ENCODE measurements around the gene CRB1.

DNA sequence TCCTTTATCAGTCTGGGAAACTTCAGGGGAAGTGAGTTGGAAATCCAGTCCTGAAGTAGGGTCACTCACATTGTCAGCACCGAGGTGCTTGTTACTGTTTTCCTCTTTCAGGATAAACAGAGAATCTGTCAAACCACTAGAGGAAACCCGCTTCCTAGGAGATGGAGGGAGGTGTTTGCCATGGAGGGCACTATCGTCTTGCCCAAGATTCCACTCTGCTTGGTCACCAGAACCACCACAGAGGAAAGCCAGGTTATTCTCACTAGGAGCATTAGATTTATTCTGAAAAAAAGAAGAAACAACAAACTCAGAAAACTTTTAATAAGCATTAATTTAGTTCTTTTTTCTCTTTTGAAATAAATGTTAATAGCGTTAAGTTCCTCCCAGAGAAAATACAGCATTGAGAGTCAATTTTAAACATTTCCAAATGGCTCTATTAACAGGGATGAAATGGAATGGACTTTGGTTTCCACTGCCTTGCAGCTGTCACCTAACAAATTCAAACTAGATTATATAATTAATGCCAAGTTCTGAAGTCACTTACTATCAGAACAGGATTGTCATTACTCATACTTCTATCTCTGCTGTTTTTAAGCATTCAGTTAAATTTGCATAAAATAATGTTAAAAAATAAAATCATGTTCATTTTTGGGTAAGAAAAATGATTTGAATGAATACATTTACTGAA is 242.8 kb downstream of the CRB1 start:
- TF ChIP-seq POLR2AphosphoS5 (IDR thresholded peaks at IDR 0.05; ENCODE audit: control insufficient read depth, insufficient read depth, low read depth, low read length) (no peak), NCOA6 (IDR thresholded peaks at IDR 0.05) (no peak), LARP7 (IDR thresholded peaks at IDR 0.05) (no peak), MYC (IDR thresholded peaks at IDR 0.05; ENCODE audit: low read depth, low read length) (no peak), MYC (CRISPR knock-in tag; IDR thresholded peaks at IDR 0.05; ENCODE audit: borderline replicate concordance, low read depth) (no peak), CBFB (CRISPR knock-in tag; IDR thresholded peaks at IDR 0.05) (no peak), POLR2A (conservative IDR thresholded peaks at IDR 0.05) (no peak), ZNF644 (tag; IDR thresholded peaks at IDR 0.05; ENCODE audit: low read depth) (no peak), EGR1 (conservative IDR thresholded peaks at IDR 0.05) (no peak), ELF2 (CRISPR knock-in tag; IDR thresholded peaks at IDR 0.05) (no peak), ZNF3 (CRISPR knock-in tag; IDR thresholded peaks at IDR 0.05) (no peak)
- TF ChIP-seq, protein P1, sequence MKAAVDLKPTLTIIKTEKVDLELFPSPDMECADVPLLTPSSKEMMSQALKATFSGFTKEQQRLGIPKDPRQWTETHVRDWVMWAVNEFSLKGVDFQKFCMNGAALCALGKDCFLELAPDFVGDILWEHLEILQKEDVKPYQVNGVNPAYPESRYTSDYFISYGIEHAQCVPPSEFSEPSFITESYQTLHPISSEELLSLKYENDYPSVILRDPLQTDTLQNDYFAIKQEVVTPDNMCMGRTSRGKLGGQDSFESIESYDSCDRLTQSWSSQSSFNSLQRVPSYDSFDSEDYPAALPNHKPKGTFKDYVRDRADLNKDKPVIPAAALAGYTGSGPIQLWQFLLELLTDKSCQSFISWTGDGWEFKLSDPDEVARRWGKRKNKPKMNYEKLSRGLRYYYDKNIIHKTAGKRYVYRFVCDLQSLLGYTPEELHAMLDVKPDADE (conservative IDR thresholded peaks at IDR 0.05; ENCODE audit: control insufficient read depth, low read depth, low read length) = no peak
